Measurements from ENCODE around the gene VWA5A. TPM values are rescaled to one million over a fixed set of nuclear protein-coding genes. Genes with fewer than 3 reads are reported as not detected.

The VWA5A gene
- total RNA-seq, 4 donors from 2014 or later = 14.1 to 46.1 (median 20.4) TPM

- TF ChIP-seq CTCF (IDR thresholded peaks at IDR 0.05; ENCODE audit: low read depth) = no peak
Measured at GRCh38 chr11:124081483-124081882, 33.8 kb upstream of the VWA5A start.

- TF ChIP-seq CTCF (IDR thresholded peaks at IDR 0.05; ENCODE audit: low read depth) = no peak
Measured at GRCh38 chr11:124082371-124082770, 32.9 kb upstream of the VWA5A start.

GRCh38 chr11:124085583-124085982 lies 29.7 kb upstream of the VWA5A start:
- no peak for TF ChIP-seq CTCF (IDR thresholded peaks at IDR 0.05; ENCODE audit: low read depth)

GRCh38 chr11:124085997-124086846 lies 29.0 kb upstream of the VWA5A start:
- no peak for TF ChIP-seq CTCF (IDR thresholded peaks at IDR 0.05; ENCODE audit: low read depth)

- no peak for TF ChIP-seq CTCF (IDR thresholded peaks at IDR 0.05; ENCODE audit: low read depth)
Measured at GRCh38 chr11:124090996-124091395, 24.3 kb upstream of the VWA5A start.

GRCh38 chr11:124093330-124093729 lies 21.9 kb upstream of the VWA5A start:
- TF ChIP-seq CTCF (IDR thresholded peaks at IDR 0.05; ENCODE audit: low read depth) = no peak

GRCh38 chr11:124094731-124095130 lies 20.5 kb upstream of the VWA5A start:
- no peak for TF ChIP-seq CTCF (IDR thresholded peaks at IDR 0.05; ENCODE audit: low read depth)
